ENCODE data around the gene CLTA. TPM values are rescaled to one million over a fixed set of nuclear protein-coding genes. Genes with fewer than 3 reads are reported as not detected.
A peak's percentile ranks its signal among the peaks of the same experiment; 100 is the strongest.

The CLTA gene
- polyA plus RNA-seq, 1 of the 3 experiments (the other 2 are of a cell fraction), result 260 TPM

DNA sequence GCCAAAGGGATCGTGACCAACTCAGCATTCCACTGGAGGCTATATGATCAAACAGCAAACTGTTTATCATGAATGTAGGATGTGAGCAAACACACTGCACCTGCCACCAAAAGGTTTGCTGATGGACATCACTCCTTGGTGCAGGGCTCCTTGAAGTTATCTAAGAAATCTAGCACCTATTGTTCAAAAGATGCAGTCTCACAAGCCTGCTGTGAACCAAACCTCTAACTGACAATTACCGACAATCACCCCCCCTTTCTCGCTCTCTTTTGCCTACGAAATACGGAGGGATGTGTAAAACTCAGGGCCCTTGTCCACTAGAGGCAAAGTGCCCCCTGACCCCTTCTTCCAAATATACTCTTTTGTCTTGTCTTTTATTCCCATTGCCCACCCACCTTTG is 2.5 kb upstream of the CLTA start:
- Histone ChIP-seq H3K9me2 (no peaks in the 10 kb centered on the region), H3K27ac (ENCODE audit: low read depth in 2 of 2, low read length in 1 of 2) (no peak overlapping the region), H2AFZ (ENCODE audit: low read depth) (no peak overlapping the region), H3K4me1 (ENCODE audit: control insufficient read depth in 1 of 2, insufficient read depth in 2 of 2, low read depth in 1 of 2, low read length in 1 of 2) (peaks cover 6 to 20% of the 10 kb centered on the region in 2 experiments), H3K27me3 (ENCODE audit: insufficient read depth) (no peaks in the 10 kb centered on the region), H3K4me2 (no peak overlapping the region), H3K9me3 (no peaks in the 10 kb centered on the region), H4K20me1 (ENCODE audit: insufficient read depth) (peaks cover 19% of the 10 kb centered on the region), H3K9ac (no peak overlapping the region), H3K36me3 (replicated peaks in 1 of 2; ENCODE audit: control insufficient read depth in 1 of 2, insufficient read depth in 2 of 2, low read length in 1 of 2) (no peaks in the 10 kb centered on the region), H3K4me3 (ENCODE audit: low read depth in 2 of 2, low read length in 1 of 2) (no peak overlapping the region), H3K79me2 (ENCODE audit: insufficient read depth) (peaks cover 30% of the 10 kb centered on the region), H3F3A (replicated peaks; ENCODE audit: insufficient read depth) (peaks cover 8% of the 10 kb centered on the region)
- ChIA-PET POLR2A (no interaction called here), CTCF (interaction anchor here (1.3 to 3.6 kb wide), 2 partner anchors 22 to 234 kb away, joined by 3 to 14 read pairs; no protein-coding TSS in a partner anchor)
- WGBS (ENCODE audit: low lambda C conversion rate), result 93% methylated on average over 5 of the region's 5 CpGs
- DNase-seq, result no peak
- TF ChIP-seq RCOR1 (IDR thresholded peaks at IDR 0.05; ENCODE audit: low read length), result no peak
- no peak for TF ChIP-seq SMC3 (IDR thresholded peaks at IDR 0.05; ENCODE audit: low read depth, low read length)
- TF ChIP-seq MXI1 (IDR thresholded peaks at IDR 0.05; ENCODE audit: low read depth, low read length), result no peak
- TF ChIP-seq JUND (IDR thresholded peaks at IDR 0.05), result no peak
- TF ChIP-seq, protein P1, sequence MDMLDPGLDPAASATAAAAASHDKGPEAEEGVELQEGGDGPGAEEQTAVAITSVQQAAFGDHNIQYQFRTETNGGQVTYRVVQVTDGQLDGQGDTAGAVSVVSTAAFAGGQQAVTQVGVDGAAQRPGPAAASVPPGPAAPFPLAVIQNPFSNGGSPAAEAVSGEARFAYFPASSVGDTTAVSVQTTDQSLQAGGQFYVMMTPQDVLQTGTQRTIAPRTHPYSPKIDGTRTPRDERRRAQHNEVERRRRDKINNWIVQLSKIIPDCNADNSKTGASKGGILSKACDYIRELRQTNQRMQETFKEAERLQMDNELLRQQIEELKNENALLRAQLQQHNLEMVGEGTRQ (IDR thresholded peaks at IDR 0.05; ENCODE audit: borderline replicate concordance, low read depth, low read length), result no peak
- TF ChIP-seq EP300 (IDR thresholded peaks at IDR 0.05; ENCODE audit: borderline replicate concordance in 1 of 2, low read depth in 1 of 2, low read length in 1 of 2), result no peak
- TF ChIP-seq, protein P2, sequence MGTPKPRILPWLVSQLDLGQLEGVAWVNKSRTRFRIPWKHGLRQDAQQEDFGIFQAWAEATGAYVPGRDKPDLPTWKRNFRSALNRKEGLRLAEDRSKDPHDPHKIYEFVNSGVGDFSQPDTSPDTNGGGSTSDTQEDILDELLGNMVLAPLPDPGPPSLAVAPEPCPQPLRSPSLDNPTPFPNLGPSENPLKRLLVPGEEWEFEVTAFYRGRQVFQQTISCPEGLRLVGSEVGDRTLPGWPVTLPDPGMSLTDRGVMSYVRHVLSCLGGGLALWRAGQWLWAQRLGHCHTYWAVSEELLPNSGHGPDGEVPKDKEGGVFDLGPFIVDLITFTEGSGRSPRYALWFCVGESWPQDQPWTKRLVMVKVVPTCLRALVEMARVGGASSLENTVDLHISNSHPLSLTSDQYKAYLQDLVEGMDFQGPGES (IDR thresholded peaks at IDR 0.05; ENCODE audit: low read depth, low read length), result no peak
- no peak for TF ChIP-seq RFX5 (IDR thresholded peaks at IDR 0.05; ENCODE audit: low read length)
- TF ChIP-seq TAF1 (IDR thresholded peaks at IDR 0.05; ENCODE audit: borderline replicate concordance, low read depth, low read length), result no peak
- TF ChIP-seq FOXJ3 (CRISPR knock-in tag; IDR thresholded peaks at IDR 0.05), result no peak
- TF ChIP-seq GABPA (IDR thresholded peaks at IDR 0.05; ENCODE audit: low read depth), result no peak
- TF ChIP-seq NFIC (IDR thresholded peaks at IDR 0.05; ENCODE audit: borderline replicate concordance), result no peak
- no peak for TF ChIP-seq CHD2 (IDR thresholded peaks at IDR 0.05; ENCODE audit: low read length, partially characterized antibody)
- TF ChIP-seq GATA2 (CRISPR knock-in tag; IDR thresholded peaks at IDR 0.05), result no peak
- no peak for TF ChIP-seq EZH2phosphoT487 (IDR thresholded peaks at IDR 0.05; ENCODE audit: borderline replicate concordance, low read depth)

DNA sequence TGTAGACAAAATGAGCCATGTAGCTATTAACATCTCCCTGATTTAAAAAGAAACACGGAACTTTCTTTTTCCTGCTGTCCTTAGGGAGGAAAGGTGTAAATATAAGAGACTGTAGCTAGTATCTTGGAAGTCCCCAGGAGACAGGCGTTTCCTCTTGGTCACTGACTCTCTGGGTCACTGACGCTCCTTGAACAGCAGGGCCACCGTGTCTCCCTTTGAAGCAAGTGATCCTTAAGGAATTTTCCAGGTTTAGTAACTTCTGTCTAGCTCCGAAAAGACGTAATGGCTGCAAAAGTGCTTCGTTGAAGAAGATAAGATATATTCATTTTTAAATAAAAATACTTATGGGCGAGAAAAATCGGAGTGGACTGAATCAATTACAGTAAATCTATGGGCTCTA is 745 bp upstream of the CLTA start:
- 38% methylated on average over 9 of the region's 9 CpGs for WGBS (ENCODE audit: low lambda C conversion rate)
- H3K36me3 ChIP-seq (replicated peaks in 1 of 2; ENCODE audit: control insufficient read depth in 1 of 2, insufficient read depth in 2 of 2, low read length in 1 of 2), result peaks cover 0 to 2% of the 10 kb centered on the region in 2 experiments
- peak overlapping the region; percentile 90 for H2AFZ ChIP-seq (ENCODE audit: low read depth)
- H3F3A ChIP-seq (replicated peaks; ENCODE audit: insufficient read depth), result peaks cover 5% of the 10 kb centered on the region
- TF ChIP-seq GABPA (IDR thresholded peaks at IDR 0.05; ENCODE audit: low read depth), result no peak
- TF ChIP-seq MAX (IDR thresholded peaks at IDR 0.05; ENCODE audit: low read depth), result no peak
- H3K9me3 ChIP-seq, result no peaks in the 10 kb centered on the region
- H4K20me1 ChIP-seq (ENCODE audit: insufficient read depth), result peaks cover 36% of the 10 kb centered on the region
- H3K27me3 ChIP-seq (ENCODE audit: insufficient read depth), result no peaks in the 10 kb centered on the region
- H3K27ac ChIP-seq (ENCODE audit: low read depth in 2 of 2, low read length in 1 of 2), result peak overlapping the region; percentile 83 to 87
- peak overlapping the region; percentile 95 for H3K9ac ChIP-seq
- CTCF ChIA-PET, result interaction anchor here (0.8 to 3.6 kb wide), 19 partner anchors 11 to 258 kb away, joined by 3 to 15 read pairs (median 5); partner anchors contain the start of genes CCIN and GLIPR2
- peak overlapping the region; percentile 83 for H3K4me2 ChIP-seq
- peaks cover 6 to 27% of the 10 kb centered on the region in 2 experiments for H3K4me1 ChIP-seq (ENCODE audit: control insufficient read depth in 1 of 2, insufficient read depth in 2 of 2, low read depth in 1 of 2, low read length in 1 of 2)
- H3K9me2 ChIP-seq, result no peaks in the 10 kb centered on the region
- no peak for DNase-seq
- H3K79me2 ChIP-seq (ENCODE audit: insufficient read depth), result peaks cover 47% of the 10 kb centered on the region
- POLR2A ChIA-PET, result interaction anchor here (0.6 to 1.7 kb wide), 14 partner anchors 12 to 210 kb away, joined by 3 to 7 read pairs (median 3); partner anchors contain the start of genes CCIN and RNF38
- H3K4me3 ChIP-seq (ENCODE audit: low read depth in 2 of 2, low read length in 1 of 2), result peak overlapping the region; percentile 84 to 94

Measured in SK-N-SH (cell line).